ENCODE measurements around the gene SLC16A14.

SLC16A14 gene

DNA sequence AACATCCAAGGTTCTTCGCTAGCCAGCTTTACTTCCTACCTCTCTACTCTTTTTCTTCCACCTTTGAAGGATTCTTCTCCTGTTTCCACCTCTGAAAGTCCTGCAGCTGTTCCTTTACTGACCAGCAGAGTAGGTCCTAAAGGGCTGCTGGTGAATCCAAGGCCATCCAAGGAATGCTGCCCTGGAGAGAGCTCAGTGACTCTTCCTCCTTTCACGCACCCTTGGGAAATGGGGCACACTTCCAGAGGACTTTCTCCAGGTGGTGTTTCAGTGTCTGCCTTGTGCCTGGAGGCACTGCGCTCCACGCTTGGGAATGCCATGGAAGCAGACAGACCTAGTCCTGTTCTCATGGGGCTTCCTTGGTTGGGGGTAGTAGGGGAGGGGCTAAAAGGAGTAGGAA is 45.4 kb downstream of the SLC16A14 start:
- no peak for DNase-seq (ENCODE audit: low spot score)

DNA sequence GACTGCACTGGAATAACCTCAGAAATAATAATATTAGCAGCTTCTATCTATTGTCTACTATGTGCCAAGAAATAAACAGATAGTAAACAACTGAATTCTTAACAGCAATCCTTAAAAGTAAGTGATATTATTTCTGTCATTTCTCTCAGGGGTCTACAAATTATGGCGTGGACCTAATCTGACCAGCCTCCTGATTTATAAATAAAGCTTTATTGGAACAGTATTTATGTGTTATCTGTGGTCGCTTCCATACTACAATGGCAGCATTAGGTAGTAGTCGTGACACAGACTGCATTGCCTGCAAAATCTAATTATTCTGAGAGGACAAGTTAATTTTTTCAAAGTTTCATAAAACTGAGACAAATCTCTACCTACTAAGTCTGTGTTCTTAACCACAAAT is 49.0 kb downstream of the SLC16A14 start:
- no peak for DNase-seq (ENCODE audit: low spot score)

DNA sequence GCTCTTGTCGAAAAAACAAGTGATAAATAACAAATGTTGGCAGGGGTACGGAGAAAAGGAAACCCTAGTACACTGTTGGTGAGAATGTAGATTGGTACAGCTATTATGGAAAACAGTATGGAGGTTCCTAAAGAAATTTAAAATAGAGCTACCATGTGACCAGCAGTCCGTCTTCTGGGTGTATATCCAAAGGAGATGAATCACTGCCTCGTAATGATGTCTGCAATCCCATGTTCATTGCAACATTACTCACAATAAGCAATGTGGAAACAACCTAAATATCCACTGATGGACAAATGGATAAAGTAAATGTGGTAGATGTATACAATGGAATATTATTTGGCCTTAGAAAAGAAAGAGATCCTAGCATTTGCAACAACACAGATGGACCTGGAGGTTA is 50.6 kb downstream of the SLC16A14 start:
- DNase-seq (ENCODE audit: low spot score) = no peak

DNA sequence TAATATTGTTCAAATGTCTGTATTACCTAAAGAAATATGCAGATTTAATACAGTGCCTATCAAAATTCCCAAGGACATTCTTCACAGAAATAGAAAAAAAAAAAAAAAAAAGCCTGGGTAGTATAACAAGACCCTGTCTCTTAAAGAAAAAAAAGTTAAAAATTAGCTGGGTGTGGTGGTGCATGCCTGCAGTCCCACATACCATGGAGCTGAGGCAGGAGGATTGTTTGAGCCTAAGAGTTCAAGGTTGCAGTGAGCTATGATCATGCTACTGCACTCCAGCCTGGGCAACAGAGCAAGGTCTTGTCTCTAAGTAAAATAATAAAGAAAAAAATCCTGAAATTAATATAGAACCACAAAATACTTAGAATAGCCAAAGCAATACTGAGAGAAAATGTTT is 51.9 kb downstream of the SLC16A14 start:
- no peak for DNase-seq (ENCODE audit: low spot score)

DNA sequence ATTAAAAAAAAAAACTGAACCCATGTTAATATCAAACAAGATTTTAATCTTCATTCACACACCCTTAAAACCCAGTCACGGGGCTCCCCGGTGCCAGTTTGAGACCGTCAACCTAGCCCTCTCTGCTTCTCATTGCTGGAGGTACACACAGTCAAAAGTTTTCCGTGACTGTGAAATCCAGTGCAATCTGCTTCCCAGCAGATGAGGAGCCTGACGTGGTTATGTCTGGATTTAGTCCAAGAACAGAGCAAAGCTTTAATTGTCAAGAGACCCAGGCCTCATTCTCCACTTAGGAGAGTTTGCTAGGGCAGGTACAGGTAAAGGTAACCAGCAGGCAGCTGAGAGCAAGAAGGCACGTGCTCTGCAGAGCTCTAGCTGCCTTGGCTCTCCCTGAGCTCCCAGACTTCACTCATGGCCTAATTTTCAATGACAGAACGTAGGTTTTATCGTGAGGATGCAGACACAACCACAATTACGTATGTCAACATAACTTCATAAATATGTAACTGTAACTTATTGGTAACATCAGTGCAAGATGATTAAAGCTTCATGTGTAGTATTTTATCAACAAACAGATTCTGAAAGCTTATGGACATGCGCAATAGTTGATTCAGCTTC is 56.3 kb downstream of the SLC16A14 start:
- no peak for DNase-seq (ENCODE audit: low spot score)

DNA sequence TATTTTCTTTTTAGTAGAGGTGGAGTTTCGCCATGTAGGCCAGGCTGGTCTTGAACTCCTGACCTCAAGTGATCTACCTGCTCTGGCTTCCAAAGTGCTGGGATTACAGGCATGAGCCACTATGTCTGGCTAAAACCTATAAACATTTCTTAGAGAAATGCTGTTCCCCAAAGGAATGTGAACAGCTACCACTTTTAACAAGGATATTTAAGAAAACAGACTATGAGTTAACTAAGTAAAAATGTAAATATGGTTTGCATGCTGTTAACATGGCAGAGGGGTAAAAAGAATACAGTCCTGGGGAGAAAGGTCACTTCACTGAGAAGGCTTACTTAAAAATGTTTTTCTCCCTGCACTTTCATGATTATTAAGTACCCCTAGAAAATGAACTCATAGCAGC is 57.1 kb downstream of the SLC16A14 start:
- no peak for DNase-seq (ENCODE audit: low spot score)

DNA sequence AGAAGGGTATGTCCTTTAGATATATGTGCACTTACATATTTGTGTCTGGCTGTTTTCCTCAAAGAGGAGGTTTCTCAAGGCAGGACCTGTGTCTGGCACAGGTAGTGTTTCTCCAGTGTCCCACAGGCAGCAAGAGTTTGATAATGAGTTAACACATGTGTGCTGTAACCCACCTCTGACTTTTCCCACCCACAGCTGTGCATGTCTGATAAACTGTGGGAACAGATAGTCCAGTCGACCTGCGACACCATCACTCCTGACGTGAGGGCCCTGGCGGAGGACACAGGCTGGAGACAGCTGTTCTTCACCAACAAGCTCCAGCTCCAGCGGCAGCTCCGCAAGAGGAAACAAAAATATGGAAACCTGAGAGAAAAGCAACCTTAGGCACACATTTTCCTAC is 58.2 kb downstream of the SLC16A14 start:
- no peak for DNase-seq (ENCODE audit: low spot score)

DNA sequence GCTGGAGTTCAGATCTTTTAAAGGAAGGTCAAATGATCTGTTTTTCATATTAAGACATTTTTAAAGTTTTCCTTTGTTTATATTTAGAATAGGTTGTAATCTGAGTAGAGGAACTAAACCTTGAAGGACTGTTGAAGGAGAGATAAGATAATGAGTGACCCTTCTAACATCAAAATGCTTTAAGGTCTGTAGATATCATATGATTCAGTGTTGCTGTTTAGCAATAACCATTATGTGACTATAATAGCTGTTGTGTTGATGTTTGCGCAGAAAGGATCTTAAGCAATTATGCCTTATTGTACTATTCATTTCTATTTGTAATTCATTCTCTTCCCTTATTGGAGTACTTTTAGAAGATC is 60.0 kb downstream of the SLC16A14 start:
- no peak for DNase-seq (ENCODE audit: low spot score)

DNA sequence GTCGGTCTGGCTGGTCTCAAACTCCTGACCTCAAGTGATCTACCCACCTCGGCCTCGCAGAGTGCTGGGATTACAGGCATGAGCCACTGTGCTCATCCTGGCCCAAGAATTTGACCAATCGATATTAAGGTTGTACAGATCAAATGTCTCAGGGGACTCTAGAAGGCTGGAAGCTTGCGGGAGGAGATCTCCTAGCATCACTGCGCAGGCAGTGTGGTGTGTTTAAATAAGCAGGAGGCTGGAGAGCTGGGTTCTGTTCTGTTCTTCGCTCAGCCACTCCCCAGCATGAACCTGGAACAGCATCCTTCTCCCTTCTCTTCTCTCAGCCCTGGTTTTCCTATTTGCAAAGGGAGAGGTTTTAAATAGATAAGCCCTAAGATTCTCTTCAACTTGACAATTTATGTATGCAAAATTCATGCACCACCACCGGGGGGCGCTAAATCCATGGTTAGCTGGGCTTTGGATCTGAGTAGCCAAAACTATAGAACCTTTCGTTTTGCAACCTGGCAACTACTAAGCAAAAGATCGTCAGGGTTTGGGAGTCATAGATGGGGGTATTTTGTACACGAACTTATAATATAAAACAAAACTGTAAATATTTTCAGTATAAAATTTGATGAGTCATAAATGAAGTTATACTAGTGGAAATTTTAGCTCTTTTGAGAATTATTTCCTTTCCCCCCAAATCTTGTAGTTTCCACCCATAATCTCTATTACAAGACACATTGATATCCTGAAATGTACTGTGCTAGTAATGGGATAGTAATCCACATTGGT is 60.6 kb downstream of the SLC16A14 start:
- peak; percentile 27 for DNase-seq (ENCODE audit: low spot score)

DNA sequence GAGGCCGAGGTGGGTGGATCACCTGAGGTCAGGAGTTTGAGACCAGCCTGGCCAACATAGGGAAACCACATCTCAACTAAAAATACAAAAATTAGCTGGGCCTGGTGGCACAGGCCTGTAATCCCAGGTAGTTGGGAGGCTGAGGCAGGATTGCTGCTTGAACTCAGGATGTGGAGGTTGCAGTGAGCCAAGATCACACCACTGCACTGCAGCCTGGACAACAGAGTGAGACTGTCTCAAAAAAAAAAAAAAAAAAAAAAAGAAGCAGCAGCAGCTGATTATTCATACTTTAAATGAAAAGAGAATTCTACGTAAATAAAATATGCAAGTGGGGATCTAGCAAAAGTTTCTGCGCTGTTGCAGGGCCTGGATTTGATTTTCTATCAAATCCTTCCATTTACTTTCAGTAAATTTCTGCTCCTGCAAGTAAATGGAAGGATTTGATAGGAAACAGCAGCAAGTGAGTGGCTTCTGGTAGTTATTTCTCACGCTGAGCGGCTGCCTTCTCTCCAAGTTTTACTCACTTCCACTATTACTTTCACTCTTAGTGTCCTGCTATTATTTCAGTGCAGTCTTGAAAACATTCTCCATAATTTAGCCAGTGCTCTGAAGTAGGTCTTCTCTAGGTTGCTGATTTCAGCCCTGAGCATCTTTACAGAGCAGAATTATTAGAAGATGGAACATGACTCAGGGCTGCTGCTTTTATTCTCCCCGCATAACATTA is 68.4 kb downstream of the SLC16A14 start:
- DNase-seq (ENCODE audit: low spot score) = no peak

DNA sequence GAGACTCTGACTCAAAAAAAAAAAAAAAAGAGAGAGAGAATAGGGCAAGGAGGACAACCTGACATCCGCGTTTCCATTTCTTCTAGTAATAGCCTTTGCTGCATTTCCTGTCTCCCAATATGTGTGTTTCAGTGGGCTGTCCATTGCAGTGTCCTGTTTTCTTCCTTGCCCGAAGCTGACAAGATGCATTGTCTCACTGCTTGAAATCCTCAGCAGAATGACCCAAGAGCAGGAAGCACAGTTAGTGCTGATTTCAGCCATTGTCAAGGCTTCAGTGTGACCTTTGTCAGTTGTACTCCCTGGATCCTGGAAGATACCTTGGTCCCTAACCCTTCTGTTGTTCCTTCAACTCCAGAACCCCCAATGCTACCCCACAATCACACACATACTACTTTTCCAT is 71.2 kb downstream of the SLC16A14 start:
- no peak for DNase-seq (ENCODE audit: low spot score)

DNA sequence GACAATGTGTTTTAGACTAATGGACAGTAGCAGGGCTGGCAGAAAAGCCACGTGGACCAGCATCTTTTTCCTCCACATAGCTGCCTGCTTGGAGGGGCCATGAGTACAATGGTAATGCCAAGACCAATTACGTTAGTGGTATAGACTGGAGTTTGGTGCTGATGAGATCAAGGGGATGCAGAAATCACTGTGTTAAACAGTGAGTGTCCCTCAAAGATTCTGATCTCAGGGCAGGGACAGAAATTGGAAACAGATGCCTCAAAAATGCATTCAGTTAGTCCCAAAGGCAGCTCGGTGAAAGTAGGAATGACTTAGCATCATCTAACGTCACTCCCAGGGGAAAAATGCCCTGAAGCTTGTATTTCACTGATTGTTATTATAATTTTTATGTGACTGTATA is 72.4 kb downstream of the SLC16A14 start:
- no peak for DNase-seq (ENCODE audit: low spot score)

DNA sequence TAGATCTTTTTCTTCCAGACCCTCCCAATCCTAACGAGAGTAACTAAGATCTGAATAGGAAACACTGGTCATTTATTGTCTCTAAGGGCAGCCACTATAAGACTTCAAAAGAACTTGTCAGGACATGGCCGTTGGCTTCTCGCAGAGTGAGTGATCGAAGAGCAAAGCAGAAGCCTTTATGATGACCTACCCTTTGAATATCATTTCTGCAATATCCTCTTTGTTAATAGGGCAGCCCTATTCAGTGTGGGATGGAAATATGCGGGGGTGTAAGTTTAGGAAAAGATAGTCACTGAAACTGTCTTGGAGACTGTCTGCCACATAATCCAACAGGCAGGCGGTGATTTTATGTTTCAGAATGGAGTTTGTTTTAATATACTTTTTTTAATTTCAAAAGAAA is 75.5 kb downstream of the SLC16A14 start:
- no peak for DNase-seq (ENCODE audit: low spot score)

All from HuH-7 (cell line).